ENCODE results near the gene THSD7A. TPM values are rescaled to one million over a fixed set of nuclear protein-coding genes. Genes with fewer than 3 reads are reported as not detected.

Gene THSD7A
- total RNA-seq, 1 experiment from 2014 or later: 0.68 TPM

GRCh38 chr7:11743548-11743947, 88.5 kb downstream of the THSD7A start (continued):
- no peak for TF ChIP-seq ZNF219 (CRISPR knock-in tag; IDR thresholded peaks at IDR 0.05; ENCODE audit: borderline replicate concordance)

GRCh38 chr7:11743016-11743415, 89.0 kb downstream of the THSD7A start:
- H3K4me3 Mint-ChIP-seq: no peak overlapping the region
- no peaks in the 10 kb centered on the region for H3K27me3 Mint-ChIP-seq (ENCODE audit: low read depth)
- H3K9me3 Mint-ChIP-seq: no peaks in the 10 kb centered on the region; the same call in 1 of the 2 replicates
- POLR2A ChIA-PET: no interaction called here
- 0 out of 2 replicates have a peak, but pooled peaks cover 5% of the 10 kb centered on the region for H3K36me3 Mint-ChIP-seq
- CTCF ChIA-PET: no interaction called here
- no peak for ATAC-seq
- no peaks in the 10 kb centered on the region for H3K4me1 Mint-ChIP-seq
- H3K27ac Mint-ChIP-seq: no peak overlapping the region
- no peak for TF ChIP-seq ZSCAN18 (CRISPR knock-in tag; IDR thresholded peaks at IDR 0.05)
- TF ChIP-seq IRF2 (CRISPR knock-in tag; IDR thresholded peaks at IDR 0.05; ENCODE audit: borderline replicate concordance, low read depth): no peak
- TF ChIP-seq ZNF121 (CRISPR knock-in tag; IDR thresholded peaks at IDR 0.05): no peak
- no peak for TF ChIP-seq NFYB (CRISPR knock-in tag; conservative IDR thresholded peaks at IDR 0.05; ENCODE audit: low read depth)
- no peak for TF ChIP-seq PREB (CRISPR knock-in tag; IDR thresholded peaks at IDR 0.05; ENCODE audit: borderline replicate concordance)
- TF ChIP-seq NR3C1 (CRISPR knock-in tag; conservative IDR thresholded peaks at IDR 0.05; ENCODE audit: low read depth): no peak
- no peak for TF ChIP-seq ZBTB43 (CRISPR knock-in tag; IDR thresholded peaks at IDR 0.05)
- no peak for TF ChIP-seq ZNF281 (CRISPR knock-in tag; IDR thresholded peaks at IDR 0.05)
- no peak for DNase-seq (ENCODE audit: low spot score)

GRCh38 chr7:11742496-11742895, 89.5 kb downstream of the THSD7A start:
- no peak overlapping the region for H3K27ac Mint-ChIP-seq
- no peak overlapping the region for H3K4me3 Mint-ChIP-seq
- H3K27me3 Mint-ChIP-seq (ENCODE audit: low read depth): no peaks in the 10 kb centered on the region
- H3K36me3 Mint-ChIP-seq: 0 out of 2 replicates have a peak, but pooled peaks cover 5% of the 10 kb centered on the region
- POLR2A ChIA-PET: no interaction called here
- H3K4me1 Mint-ChIP-seq: no peaks in the 10 kb centered on the region
- H3K9me3 Mint-ChIP-seq: no peaks in the 10 kb centered on the region; the same call in 1 of the 2 replicates
- ATAC-seq: no peak
- CTCF ChIA-PET: no interaction called here
- DNase-seq (ENCODE audit: low spot score): no peak
- TF ChIP-seq E2F4 (CRISPR knock-in tag; IDR thresholded peaks at IDR 0.05; ENCODE audit: borderline replicate concordance, low read depth) (no peak), AFF4 (CRISPR knock-in tag; IDR thresholded peaks at IDR 0.05; ENCODE audit: borderline replicate concordance) (no peak), NR3C1 (CRISPR knock-in tag; conservative IDR thresholded peaks at IDR 0.05; ENCODE audit: low read depth) (no peak), ARID4B (CRISPR knock-in tag; IDR thresholded peaks at IDR 0.05; ENCODE audit: borderline replicate concordance) (no peak), ELF4 (CRISPR knock-in tag; IDR thresholded peaks at IDR 0.05; ENCODE audit: low read depth) (no peak)
